HK-2 (cell line): ENCODE results near the gene ATP6V1G1.
"Not testable (repeated sequence)": the region's sequence is repeated elsewhere in the genome, so short reads cannot be mapped to it uniquely, and the experiment has no call there.

Experiments used
- DNase-seq: peaks from one replicate; pipeline ENCODE4 v3.0.0-alpha.2; 2018; ENCODE audit not compliant: unreplicated experiment

Gene ATP6V1G1

GRCh38 chr9:114587345-114588202 lies at the start of gene ATP6V1G1:
Gene ATP6V1G1 (plus strand): TSS chr9:114587769. CDS start chr9:114587839, 70 bp downstream.
- DNase-seq: peak; percentile 98

GRCh38 chr9:114538241-114538640 lies 49.3 kb upstream of the ATP6V1G1 start:
- no peak for DNase-seq

- DNase-seq: no peak
Observed at GRCh38 chr9:114539701-114540380, 47.7 kb upstream of the ATP6V1G1 start.

- DNase-seq: no peak
Observed at GRCh38 chr9:114545055-114545454, 42.5 kb upstream of the ATP6V1G1 start.

- no peak for DNase-seq
Observed at GRCh38 chr9:114546851-114547250, 40.7 kb upstream of the ATP6V1G1 start.

- no peak for DNase-seq
Observed at GRCh38 chr9:114549697-114550330, 37.8 kb upstream of the ATP6V1G1 start.

GRCh38 chr9:114551750-114552685 lies 35.6 kb upstream of the ATP6V1G1 start:
- peak; percentile 84 for DNase-seq

GRCh38 chr9:114552706-114553105 lies 34.9 kb upstream of the ATP6V1G1 start:
- DNase-seq: no peak

GRCh38 chr9:114553202-114553601 lies 34.4 kb upstream of the ATP6V1G1 start:
- no peak for DNase-seq

GRCh38 chr9:114555696-114556095 lies 31.9 kb upstream of the ATP6V1G1 start:
- no peak for DNase-seq

- DNase-seq: no peak
Observed at GRCh38 chr9:114558027-114558675, 29.4 kb upstream of the ATP6V1G1 start.

- DNase-seq: no peak
Observed at GRCh38 chr9:114559830-114560513, 27.6 kb upstream of the ATP6V1G1 start.

- no peak for DNase-seq
Observed at GRCh38 chr9:114560956-114561355, 26.6 kb upstream of the ATP6V1G1 start.

GRCh38 chr9:114561771-114562170 lies 25.8 kb upstream of the ATP6V1G1 start:
- no peak for DNase-seq

GRCh38 chr9:114565204-114565603 lies 22.4 kb upstream of the ATP6V1G1 start:
- no peak for DNase-seq

- DNase-seq: no peak
Observed at GRCh38 chr9:114570742-114571141, 16.8 kb upstream of the ATP6V1G1 start.

GRCh38 chr9:114571391-114571790 lies 16.2 kb upstream of the ATP6V1G1 start:
- no peak for DNase-seq

- no peak for DNase-seq
Observed at GRCh38 chr9:114572199-114572598, 15.4 kb upstream of the ATP6V1G1 start.

- no peak for DNase-seq
Observed at GRCh38 chr9:114574438-114574837, 13.1 kb upstream of the ATP6V1G1 start.

GRCh38 chr9:114576779-114577178 lies 10.8 kb upstream of the ATP6V1G1 start:
- not testable (repeated sequence) for DNase-seq
